PC-3 (cell line): Measurements from ENCODE around the gene RAB5B. TPM values are rescaled to one million over a fixed set of nuclear protein-coding genes. Genes with fewer than 3 reads are reported as not detected.
"Not testable (repeated sequence)": the region's sequence is repeated elsewhere in the genome, so short reads cannot be mapped to it uniquely, and the experiment has no call there.

Experiments used
- ATAC-seq: fragments of 200-7000 bp; cut with Tn5 transposase; 2 replicates; pipeline ENCODE4 v1.9.1; 2020; ENCODE audit warnings: mild to moderate bottlenecking, moderate library complexity
- BruUV-seq: library from RNA; stranded (reverse); fragments of 400-500 nt; replicated peaks from 2 replicates; lab custom pipeline; 2021; lab: Mats Ljungman, UMichigan
- CTCF ChIA-PET: fragments of 300-600 bp; sonication (Branson Sonifier 250); formaldehyde crosslinking; loops from one replicate; lab custom pipeline; 2022; ENCODE audit warnings: antibody characterized with exemption; lab: Charles Lee
- POLR2A ChIA-PET: fragments of 300-600 bp; sonication (Branson Sonifier 250); formaldehyde crosslinking; loops from one replicate; lab custom pipeline; 2022; ENCODE audit warnings: antibody characterized with exemption; ENCODE audit not compliant: unreplicated experiment; lab: Charles Lee
- DNase-seq: peaks from one replicate; pipeline ENCODE4 v3.0.0-alpha.2; 2015
- H2AFZ ChIP-seq: fragments of 300-600 bp; sonication (generic); 2 replicates; pipeline ENCODE4 v1.6.0; 2016; ENCODE audit warnings: antibody characterized with exemption, low read length
- H3F3A ChIP-seq: fragments of 300-600 bp; sonication (generic); one replicate; pipeline ENCODE4 v1.6.0; 2017; ENCODE audit warnings: antibody characterized with exemption, low read length, control low read depth, mild to moderate bottlenecking; ENCODE audit not compliant: unreplicated experiment
- H3K27ac ChIP-seq: fragments of 300-600 bp; sonication (generic); 2 replicates; pipeline ENCODE4 v1.5.1; 2016; ENCODE audit warnings: mild to moderate bottlenecking, low read length
- H3K27me3 ChIP-seq: fragments of 300-600 bp; sonication (generic); 2 replicates; pipeline ENCODE4 v1.6.1; 2016; ENCODE audit warnings: low read length, mixed read lengths
- H3K36me3 ChIP-seq: fragments of 300-600 bp; sonication (generic); 2 replicates; pipeline ENCODE4 v1.6.1; 2016; ENCODE audit warnings: low read depth, mixed run types, low read length, mixed read lengths
- H3K4me1 ChIP-seq: fragments of 300-600 bp; sonication (generic); 2 replicates; pipeline ENCODE4 v1.5.1; 2016; ENCODE audit warnings: low read length; ENCODE audit not compliant: insufficient read depth
- H3K4me2 ChIP-seq: fragments of 300-600 bp; sonication (generic); 2 replicates; pipeline ENCODE4 v1.6.0; 2016; ENCODE audit warnings: low read length
- H3K4me3 ChIP-seq: fragments of 300-600 bp; sonication (generic); 2 replicates; pipeline ENCODE4 v1.5.1; 2016; ENCODE audit warnings: mild to moderate bottlenecking, low read length, mixed read lengths
- H3K79me2 ChIP-seq: fragments of 300-600 bp; sonication (generic); 2 replicates; pipeline ENCODE4 v1.6.1; 2017; ENCODE audit warnings: low read length, mixed read lengths
- H3K9ac ChIP-seq: fragments of 300-600 bp; sonication (generic); 2 replicates; pipeline ENCODE4 v1.6.0; 2016; ENCODE audit warnings: mild to moderate bottlenecking, low read length
- H3K9me2 ChIP-seq: fragments of 300-600 bp; sonication (generic); replicated peaks from 2 replicates; pipeline ENCODE4 v1.6.1; 2016; ENCODE audit warnings: mixed run types, low read length, mixed read lengths
- H3K9me3 ChIP-seq: fragments of 300-600 bp; sonication (generic); 2 replicates; pipeline ENCODE4 v1.6.1; 2016; ENCODE audit warnings: low read length, mixed read lengths
- H4K20me1 ChIP-seq: fragments of 300-600 bp; sonication (generic); 2 replicates; pipeline ENCODE4 v1.6.1; 2016; ENCODE audit warnings: low read length, mixed read lengths
- CTCF ChIP-seq: fragments of 300-600 bp; sonication (generic); conservative IDR thresholded peaks from 2 replicates; pipeline ENCODE4 v1.5.1; 2017; ENCODE audit warnings: antibody characterized with exemption, low read depth, mild to moderate bottlenecking, low read length
- EZH2 ChIP-seq: fragments of 300-600 bp; sonication (generic); IDR thresholded peaks from one replicate; pipeline ENCODE4 v1.6.1; 2017; ENCODE audit warnings: antibody characterized with exemption, mild to moderate bottlenecking, low read length; ENCODE audit not compliant: unreplicated experiment
- EZH2phosphoT487 ChIP-seq: fragments of 300-600 bp; sonication (generic); IDR thresholded peaks from 2 replicates; pipeline ENCODE4 v1.6.1; 2018; ENCODE audit warnings: mild to moderate bottlenecking, antibody characterized with exemption, low read length, borderline replicate concordance
- intact Hi-C: fragments of 100-400 bp; cut with micrococcal nuclease; formaldehyde crosslinking; loops from 2 replicates; pipeline ENCODE4 v1.9.0; 2023
- total RNA-seq: library from RNA; depleted of rRNA; stranded (reverse); fragments of >200 nt; gene quantifications from 2 replicates; pipeline ENCODE4 v1.2.3, GENCODE V29; 2014

The RAB5B gene
- total RNA-seq, 1 experiment from 2014 or later, result 48.8 TPM

- H3K4me2 ChIP-seq, result peak overlapping the region; percentile 89
- peak overlapping the region; percentile 93 for H3K4me3 ChIP-seq
- peak overlapping the region; percentile 91 for H2AFZ ChIP-seq
- DNase-seq (peak; percentile 40), ATAC-seq (peak; percentile 43)
- ChIA-PET CTCF (interaction anchor here (0.6 to 1.6 kb wide), 9 partner anchors 18 to 236 kb away, joined by 3 to 9 read pairs (median 4); partner anchors contain the start of genes SMARCC2 and SUOX), POLR2A (interaction anchor here (0.5 to 2.2 kb wide), 11 partner anchors 13 to 1529 kb away, joined by 3 to 13 read pairs (median 6); partner anchors contain the start of genes DNAJC14, ORMDL2, PA2G4 and SARNP)
- H3K27me3 ChIP-seq, result no peaks in the 10 kb centered on the region
- intact Hi-C loops, result loop anchor here (1.0 kb wide), 1 partner anchor 8 kb away; no protein-coding TSS in a partner anchor
- no peaks in the 10 kb centered on the region for H3K9me3 ChIP-seq
- no peaks in the 10 kb centered on the region for H4K20me1 ChIP-seq
- peaks cover 5% of the 10 kb centered on the region for H3F3A ChIP-seq
- no TSS peak for BruUV-seq
- H3K9ac ChIP-seq, result peak overlapping the region; percentile 95
- H3K4me1 ChIP-seq, result peaks cover 24% of the 10 kb centered on the region
- peaks cover 2% of the 10 kb centered on the region; the same call in 1 of the 2 replicates for H3K36me3 ChIP-seq
- TF ChIP-seq CTCF, result no peak
- TF ChIP-seq EZH2, result no peak
- no peak for TF ChIP-seq EZH2phosphoT487
- H3K27ac ChIP-seq, result peak overlapping the region; percentile 63
- no peaks in the 10 kb centered on the region for H3K9me2 ChIP-seq
- H3K79me2 ChIP-seq, result peaks cover 45% of the 10 kb centered on the region
Measured at GRCh38 chr12:55974308-55974730, 441 bp downstream of the RAB5B start.

DNA sequence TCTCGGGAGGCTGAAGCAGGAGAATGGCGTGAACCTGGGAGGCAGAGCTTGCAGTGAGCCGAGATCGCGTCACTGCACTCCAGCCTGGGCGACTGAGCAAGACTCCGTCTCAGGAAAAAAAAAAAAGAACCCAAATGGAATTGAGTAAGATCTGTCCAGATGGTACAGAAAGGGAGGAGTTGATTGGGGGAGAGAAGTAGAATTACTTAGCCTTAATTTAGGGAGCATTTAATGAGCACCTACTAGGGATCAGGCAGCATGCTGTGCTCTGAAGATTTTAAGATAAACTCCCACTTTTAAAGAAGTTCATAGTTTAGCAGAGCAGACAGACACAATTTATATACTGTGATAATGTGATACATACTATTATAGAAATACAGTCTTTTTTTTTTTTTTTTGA lies 4.5 kb downstream of the RAB5B start:
- BruUV-seq, result no TSS peak
- CTCF ChIA-PET, result no interaction called here
- no peak for TF ChIP-seq EZH2
- TF ChIP-seq CTCF, result no peak
- no peak for TF ChIP-seq EZH2phosphoT487

DNA sequence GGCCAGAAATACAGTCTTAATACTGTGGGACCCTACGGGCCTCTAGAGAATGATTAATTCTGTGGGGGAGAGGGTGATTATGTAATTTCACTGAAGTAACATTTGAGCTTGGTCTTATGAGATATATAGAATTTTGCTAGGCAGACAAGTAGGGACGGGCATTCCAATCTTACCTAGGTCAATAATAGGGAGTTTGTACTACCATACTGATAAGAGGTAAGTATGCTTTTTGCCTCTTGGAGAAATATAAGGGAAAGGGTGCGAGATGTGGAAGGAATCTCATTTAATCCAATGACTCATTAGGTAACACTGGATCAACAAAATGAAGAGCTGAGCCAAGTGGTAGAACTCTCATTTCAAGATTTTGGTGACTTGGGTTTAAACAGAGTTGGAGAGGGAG lies 5.2 kb downstream of the RAB5B start:
- no peaks in the 10 kb centered on the region for H4K20me1 ChIP-seq
- H3K36me3 ChIP-seq, result no peaks in the 10 kb centered on the region; the same call in 1 of the 2 replicates
- POLR2A ChIA-PET, result no interaction called here

More for the DNA sequence above, 4.5 kb downstream of the RAB5B start:
- Histone ChIP-seq H3K9ac (no peak overlapping the region), H3K4me2 (no peak overlapping the region), H2AFZ (no peak overlapping the region), H3K27ac (no peak overlapping the region), H3K4me3 (no peak overlapping the region), H3F3A (no peaks in the 10 kb centered on the region), H3K9me2 (no peaks in the 10 kb centered on the region), H4K20me1 (no peaks in the 10 kb centered on the region), H3K4me1 (peaks cover 12% of the 10 kb centered on the region), H3K36me3 (no peaks in the 10 kb centered on the region; the same call in 1 of the 2 replicates), H3K79me2 (peaks cover 52% of the 10 kb centered on the region), H3K27me3 (no peaks in the 10 kb centered on the region), H3K9me3 (no peaks in the 10 kb centered on the region)
- no peak for ATAC-seq
- intact Hi-C loops, result no loop called here
- no peak for DNase-seq
- POLR2A ChIA-PET, result no interaction called here

GRCh38 chr12:55981882-55982281 lies 8.0 kb downstream of the RAB5B start:
- H3K9me2 ChIP-seq, H3K27ac ChIP-seq, H2AFZ ChIP-seq, H3K4me1 ChIP-seq, H4K20me1 ChIP-seq, H3K36me3 ChIP-seq, BruUV-seq, POLR2A ChIA-PET, H3K4me2 ChIP-seq, H3K9me3 ChIP-seq, H3K4me3 ChIP-seq, CTCF ChIA-PET, H3F3A ChIP-seq, H3K27me3 ChIP-seq, H3K9ac ChIP-seq, ATAC-seq: not testable (repeated sequence)
- peak; percentile 32 for DNase-seq
- intact Hi-C loops, result loop anchor here (1.0 kb wide), 1 partner anchor 8 kb away; the partner anchor contains the start of gene RAB5B
- peaks cover 23% of the 10 kb centered on the region for H3K79me2 ChIP-seq

More for the DNA sequence above, 5.2 kb downstream of the RAB5B start:
- Histone ChIP-seq H3K4me3 (no peak overlapping the region), H2AFZ (no peak overlapping the region), H3K9me3 (no peaks in the 10 kb centered on the region), H3K27me3 (no peaks in the 10 kb centered on the region), H3K79me2 (peaks cover 50% of the 10 kb centered on the region), H3K4me1 (peaks cover 12% of the 10 kb centered on the region), H3F3A (no peaks in the 10 kb centered on the region), H3K4me2 (no peak overlapping the region), H3K27ac (no peak overlapping the region), H3K9ac (no peak overlapping the region), H3K9me2 (no peaks in the 10 kb centered on the region)
- CTCF ChIA-PET, result interaction anchor here (0.5 kb wide), 1 partner anchor 19 kb away, joined by 8 read pairs; no protein-coding TSS in a partner anchor
- TF ChIP-seq EZH2 (no peak), CTCF (no peak), EZH2phosphoT487 (no peak)
- DNase-seq (no peak), ATAC-seq (no peak)
- intact Hi-C loops, result no loop called here
- no TSS peak for BruUV-seq
